Embryonic facial prominence (tissue), 1 donor: ENCODE data around the gene LRRC27.
"Not testable (repeated sequence)": the region's sequence is repeated elsewhere in the genome, so short reads cannot be mapped to it uniquely, and the experiment has no call there.

Experiments
- DNase-seq: peaks from one replicate; pipeline ENCODE4 v3.0.0-alpha.2; 2016; ENCODE audit errors: extremely low spot score

The LRRC27 gene

DNA sequence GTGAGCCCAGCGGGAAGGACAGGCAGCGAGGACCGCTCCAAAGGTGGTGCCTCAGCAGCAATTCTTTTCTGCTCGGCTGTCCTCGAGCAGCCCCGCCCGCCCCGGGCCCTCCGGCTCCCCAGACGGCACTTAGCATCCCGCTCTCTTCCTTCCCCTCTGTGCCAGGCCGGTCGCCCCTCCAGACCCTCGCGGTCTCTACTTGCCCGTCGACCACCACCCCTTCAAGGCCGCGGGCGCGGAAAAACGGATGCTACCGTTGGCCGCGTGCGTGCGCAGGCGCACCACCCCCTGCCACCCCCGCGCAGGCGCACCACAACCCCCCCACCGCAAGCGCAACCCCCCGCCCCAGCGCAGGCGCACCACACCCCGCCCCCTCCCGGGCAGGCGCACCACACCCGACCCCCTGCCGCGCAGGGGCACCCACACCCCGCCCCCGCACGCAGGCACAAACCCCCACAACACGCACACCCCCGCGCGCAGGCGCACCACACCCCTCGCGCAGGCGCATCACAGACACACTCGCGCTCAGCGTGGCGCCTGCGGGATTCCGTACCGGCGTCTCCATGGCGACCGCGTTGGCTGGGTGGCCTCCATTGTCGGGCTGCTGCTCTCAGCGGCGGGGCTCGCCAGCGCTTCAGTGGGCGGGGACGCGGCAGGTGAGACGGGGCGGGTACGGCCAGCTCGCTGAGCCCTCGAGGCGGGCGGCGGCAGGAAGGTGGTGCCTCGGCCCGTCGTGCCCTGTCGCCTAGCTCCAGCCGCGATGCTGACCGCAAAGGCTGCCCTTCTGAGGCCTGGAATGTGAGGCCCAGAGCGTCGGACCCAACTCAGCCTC, at the start of gene LRRC27:
LRRC27 (plus strand) TSS at position 593 of the 832 bp plus-strand sequence. CDS start 1,332 bp downstream, outside the sequence.
- DNase-seq, result peak; percentile 96

DNA sequence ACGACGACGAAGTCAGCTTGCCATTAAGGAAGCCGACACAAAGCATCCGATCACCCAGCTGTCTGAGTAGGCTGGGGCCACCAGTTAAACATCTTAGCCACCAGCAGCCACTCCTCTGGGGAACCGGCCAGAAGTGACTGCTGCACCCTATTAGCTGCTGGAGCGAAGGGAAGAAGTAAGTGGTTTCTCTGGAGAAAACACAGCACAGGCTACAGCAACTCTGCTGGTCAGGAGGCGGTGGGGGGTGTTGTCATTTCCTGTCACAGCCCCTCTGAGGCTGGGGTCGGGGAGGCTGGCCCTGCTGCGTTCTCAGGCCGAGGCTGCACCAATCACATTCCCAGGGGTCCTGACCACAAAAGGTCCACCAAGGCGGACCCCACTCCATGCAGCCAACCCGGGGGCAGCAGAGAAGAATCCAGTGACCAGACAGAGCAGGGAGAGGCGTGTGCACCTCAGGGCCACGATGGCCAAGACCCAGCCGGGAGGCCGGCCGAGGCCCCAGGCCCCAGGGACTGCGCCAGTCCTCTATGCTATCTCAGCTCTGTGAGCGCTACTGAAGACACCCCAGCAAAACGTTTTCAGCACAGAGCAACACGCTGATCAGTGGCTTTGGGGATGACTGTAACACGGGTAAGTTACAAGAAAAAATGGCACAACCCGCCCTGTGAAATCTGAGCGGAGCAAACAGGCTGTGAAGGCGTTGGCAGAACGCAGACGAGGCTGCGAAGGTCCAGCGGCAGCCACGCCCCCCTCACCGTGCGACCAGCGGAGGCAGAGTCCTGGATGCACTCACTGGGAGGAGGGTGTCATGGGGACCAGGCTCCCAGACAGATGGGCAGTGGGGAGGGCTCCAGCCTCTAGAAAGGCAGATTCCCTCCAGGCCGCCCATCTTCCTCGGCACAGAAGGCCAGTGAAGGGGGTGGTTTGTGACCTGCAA, 49.1 kb upstream of the LRRC27 start:
- DNase-seq, result no peak

- no peak for DNase-seq
Observed at GRCh38 chr10:132283604-132284382, 48.2 kb upstream of the LRRC27 start.

- DNase-seq, result no peak
Observed at GRCh38 chr10:132289439-132289838, 42.6 kb upstream of the LRRC27 start.

- DNase-seq, result no peak
Observed at GRCh38 chr10:132290631-132291030, 41.4 kb upstream of the LRRC27 start.

GRCh38 chr10:132291826-132292225, 40.2 kb upstream of the LRRC27 start:
- DNase-seq, result no peak

DNA sequence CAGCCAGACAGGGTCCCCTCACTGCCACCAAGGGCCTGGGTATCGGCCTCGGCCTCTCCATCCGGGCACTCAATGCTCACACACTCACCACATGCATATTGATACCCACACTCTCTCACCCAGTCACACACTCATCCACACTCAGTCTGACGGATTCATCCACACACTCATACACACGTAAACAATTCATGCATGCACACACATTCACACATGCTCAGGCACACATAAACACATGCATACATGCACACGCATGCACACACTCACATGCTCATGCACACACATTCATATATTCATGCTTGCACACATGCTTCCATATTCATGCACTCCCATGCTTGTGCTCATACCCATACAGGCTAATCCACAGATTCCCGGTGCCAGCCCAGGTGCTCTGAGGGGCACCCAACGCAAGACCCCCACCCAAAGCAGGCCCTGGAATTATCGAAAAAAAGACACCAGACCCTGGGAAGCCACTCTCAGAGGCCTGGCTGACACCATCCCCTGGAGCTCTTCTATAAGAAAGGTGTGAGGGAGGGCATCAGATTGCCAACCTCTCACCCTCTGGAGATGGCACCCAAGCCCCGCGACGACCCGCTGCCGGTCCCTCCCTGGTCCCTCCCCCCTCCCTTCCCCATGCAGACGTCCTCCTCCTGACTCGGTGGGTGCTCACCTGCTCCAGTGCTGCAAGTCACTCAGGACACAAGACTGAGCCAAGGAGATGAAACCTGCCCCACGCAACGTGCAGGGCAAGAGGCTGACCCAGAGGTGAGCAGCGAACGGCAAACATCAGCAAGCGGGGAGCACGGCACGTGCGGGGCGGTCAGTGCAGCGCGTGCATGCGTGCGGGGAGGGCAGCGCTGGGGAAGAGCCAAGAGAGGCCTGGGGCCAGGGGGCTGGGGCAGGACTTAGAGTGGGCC, 39.4 kb upstream of the LRRC27 start:
- no peak for DNase-seq

GRCh38 chr10:132293201-132293812, 38.7 kb upstream of the LRRC27 start:
- DNase-seq, result no peak

- DNase-seq, result no peak
Observed at GRCh38 chr10:132293813-132294520, 38.0 kb upstream of the LRRC27 start.

- DNase-seq, result no peak
Observed at GRCh38 chr10:132294561-132295318, 37.3 kb upstream of the LRRC27 start.

GRCh38 chr10:132295481-132295880, 36.5 kb upstream of the LRRC27 start:
- DNase-seq, result not testable (repeated sequence)

GRCh38 chr10:132296666-132297443, 35.1 kb upstream of the LRRC27 start:
- DNase-seq, result no peak

DNA sequence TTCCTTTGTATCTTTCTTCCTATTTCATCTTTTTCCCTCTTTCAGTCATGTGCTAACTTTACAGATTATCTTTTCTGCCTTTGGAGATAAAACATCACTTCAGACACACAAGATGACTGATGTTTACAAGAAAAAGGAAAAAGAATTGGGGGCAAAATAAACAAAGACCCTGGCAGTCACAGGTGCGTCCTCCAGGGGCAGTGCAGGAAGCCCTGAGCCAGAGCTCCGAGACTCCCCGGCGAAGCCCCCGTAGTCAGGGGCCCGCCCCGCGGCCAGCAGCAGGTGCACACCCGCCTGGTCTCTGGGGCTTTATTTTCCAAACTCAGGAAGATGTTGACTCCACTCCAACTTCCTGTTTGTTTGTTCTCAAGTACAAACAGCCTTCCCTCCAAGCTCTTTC, 34.5 kb upstream of the LRRC27 start:
- DNase-seq, result no peak

GRCh38 chr10:132298038-132298881, 33.7 kb upstream of the LRRC27 start:
- DNase-seq, result no peak

DNA sequence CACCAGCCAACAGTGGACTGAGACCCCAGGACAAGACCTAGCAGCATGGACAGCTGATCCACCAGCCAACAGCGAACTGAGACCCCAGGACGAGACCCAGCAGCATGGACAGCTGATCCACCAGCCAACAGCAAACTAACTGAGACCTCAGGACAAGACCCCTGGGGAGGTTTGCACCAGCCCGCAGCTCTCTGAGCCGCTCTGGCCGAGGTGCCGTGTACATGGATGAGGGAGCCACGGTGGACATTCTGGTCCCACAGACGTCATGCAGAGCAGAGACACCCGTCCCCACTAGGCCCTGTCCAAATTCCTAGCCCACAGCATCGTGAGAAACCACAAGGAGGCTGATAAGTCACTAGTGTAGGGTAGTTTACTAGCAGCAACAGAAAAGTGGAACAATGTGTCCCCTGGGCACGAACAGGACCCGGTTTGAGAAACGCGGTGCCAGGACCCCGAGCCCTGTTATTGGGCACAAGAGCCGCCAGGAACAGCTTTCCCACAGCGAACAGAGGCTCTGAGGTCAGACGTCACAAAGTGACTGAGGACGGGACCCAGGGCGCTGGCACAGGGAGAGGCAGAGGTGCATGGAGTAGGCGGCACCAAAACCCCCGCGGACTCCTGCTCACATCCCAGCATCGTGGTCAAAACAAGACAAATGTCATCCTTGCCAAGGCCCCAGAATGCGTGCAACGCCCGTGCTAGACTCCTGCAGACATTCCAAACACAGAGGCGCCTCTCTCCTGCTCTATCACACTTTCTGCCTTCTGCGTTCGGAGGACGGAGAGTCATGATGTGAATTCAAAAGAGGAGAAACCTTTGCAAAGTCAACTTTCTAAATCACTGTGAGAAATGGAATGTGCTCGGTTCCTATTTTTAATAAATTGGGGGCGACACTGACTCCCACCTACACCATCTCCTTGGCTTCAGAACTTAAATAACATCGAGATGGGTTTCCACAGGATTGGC, 32.3 kb upstream of the LRRC27 start:
- DNase-seq, result no peak

- no peak for DNase-seq
Observed at GRCh38 chr10:132300582-132300981, 31.4 kb upstream of the LRRC27 start.
